ENCODE results near the gene CCDC134.

DNA sequence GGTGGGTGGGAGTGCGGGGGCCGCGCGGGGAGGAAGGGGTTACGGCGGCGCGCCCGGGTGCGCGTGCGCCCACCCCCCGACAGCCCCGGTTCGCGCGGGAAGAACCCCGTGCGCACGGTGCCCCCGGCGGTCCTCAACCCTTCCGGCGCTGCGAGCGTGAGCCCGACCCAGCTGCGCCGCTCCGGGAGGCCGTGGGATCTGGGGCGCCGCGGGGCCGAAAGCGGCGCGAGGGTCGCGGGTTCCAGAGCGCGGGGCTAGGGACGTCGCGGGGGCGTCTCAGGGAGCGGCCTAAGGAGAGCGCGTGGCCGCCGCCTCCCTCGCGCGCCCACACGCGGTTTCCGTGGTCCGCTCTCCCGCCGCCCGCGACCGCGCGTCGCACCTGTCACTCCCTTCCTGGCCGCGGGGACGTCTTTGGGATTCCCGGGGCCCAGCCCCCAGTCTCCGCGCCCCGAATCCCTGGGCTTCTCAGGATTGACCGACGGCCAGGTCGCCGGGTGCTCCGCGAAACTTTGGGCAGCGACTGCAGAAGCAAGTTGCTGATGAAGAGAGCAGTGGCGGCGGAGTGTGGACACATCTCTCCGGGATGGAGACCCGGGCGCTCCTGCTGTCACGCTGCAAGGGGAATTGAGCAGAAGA lies 33.0 kb downstream of the CCDC134 start:
- TF ChIP-seq CTCF (IDR thresholded peaks at IDR 0.05) (no peak), POLR2AphosphoS5 (IDR thresholded peaks at IDR 0.05) (peak in 2 of 4 donors; percentile 6 to 28), POLR2A (IDR thresholded peaks at IDR 0.05) (no peak)
